GM18499 (cell line): ENCODE measurements around the gene CCDC18.
"Not testable (repeated sequence)": the region's sequence is repeated elsewhere in the genome, so short reads cannot be mapped to it uniquely, and the experiment has no call there.

Experiments
- ATAC-seq: cut with Tn5 transposase; IDR thresholded peaks from one replicate; pipeline ENCODE4 v1.9.1; 2021; ENCODE audit warnings: moderate number of reproducible peaks; ENCODE audit not compliant: insufficient read depth, unreplicated experiment

Gene CCDC18

GRCh38 chr1:93221913-93222312 lies 41.4 kb downstream of the CCDC18 start:
- no peak for ATAC-seq

- no peak for ATAC-seq
These were observed 42.6 kb downstream of the CCDC18 start for GRCh38 chr1:93223023-93223675.

GRCh38 chr1:93235261-93235660 lies 54.7 kb downstream of the CCDC18 start:
- no peak for ATAC-seq

DNA sequence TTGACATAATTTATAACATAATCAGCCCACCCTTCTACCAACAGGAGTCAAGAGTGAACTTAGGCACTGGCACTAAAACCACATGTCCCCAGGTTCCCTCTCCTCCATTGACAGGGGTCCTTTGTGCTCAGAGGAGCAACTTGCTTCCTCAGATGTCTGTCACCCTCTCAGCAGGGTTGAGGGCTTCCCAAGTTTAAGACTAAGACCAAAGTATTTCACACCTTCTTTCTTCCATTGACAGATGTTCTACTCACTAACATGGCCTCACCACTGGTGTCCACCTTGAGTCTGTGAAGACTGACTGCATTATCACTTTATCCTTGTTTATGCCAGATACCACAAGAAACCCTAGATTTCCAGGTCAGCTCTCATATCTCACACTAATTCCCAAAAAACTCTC lies 56.5 kb downstream of the CCDC18 start:
- ATAC-seq = no peak

- ATAC-seq = no peak
These were observed 57.9 kb downstream of the CCDC18 start for GRCh38 chr1:93238425-93238824.

DNA sequence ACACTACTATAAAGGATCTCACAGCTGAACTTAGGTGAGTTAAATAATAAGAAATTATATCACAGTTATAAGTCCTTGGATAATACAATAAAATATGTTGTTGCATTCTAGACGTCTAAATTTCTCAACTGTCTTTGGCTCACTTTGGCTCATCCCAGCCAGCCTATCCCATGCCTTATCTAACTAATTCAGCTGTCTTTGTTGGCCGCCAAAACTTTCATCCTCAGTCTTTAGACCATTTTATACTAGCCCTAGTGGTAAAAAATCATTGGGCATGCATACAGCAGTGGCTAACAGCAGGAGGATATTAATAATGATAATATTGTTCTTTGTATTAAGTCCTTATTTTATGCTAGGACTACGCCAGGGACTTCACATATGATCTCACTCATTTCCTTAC lies 59.3 kb downstream of the CCDC18 start:
- ATAC-seq = no peak

GRCh38 chr1:93243233-93243632 lies 62.7 kb downstream of the CCDC18 start:
- not testable (repeated sequence) for ATAC-seq

DNA sequence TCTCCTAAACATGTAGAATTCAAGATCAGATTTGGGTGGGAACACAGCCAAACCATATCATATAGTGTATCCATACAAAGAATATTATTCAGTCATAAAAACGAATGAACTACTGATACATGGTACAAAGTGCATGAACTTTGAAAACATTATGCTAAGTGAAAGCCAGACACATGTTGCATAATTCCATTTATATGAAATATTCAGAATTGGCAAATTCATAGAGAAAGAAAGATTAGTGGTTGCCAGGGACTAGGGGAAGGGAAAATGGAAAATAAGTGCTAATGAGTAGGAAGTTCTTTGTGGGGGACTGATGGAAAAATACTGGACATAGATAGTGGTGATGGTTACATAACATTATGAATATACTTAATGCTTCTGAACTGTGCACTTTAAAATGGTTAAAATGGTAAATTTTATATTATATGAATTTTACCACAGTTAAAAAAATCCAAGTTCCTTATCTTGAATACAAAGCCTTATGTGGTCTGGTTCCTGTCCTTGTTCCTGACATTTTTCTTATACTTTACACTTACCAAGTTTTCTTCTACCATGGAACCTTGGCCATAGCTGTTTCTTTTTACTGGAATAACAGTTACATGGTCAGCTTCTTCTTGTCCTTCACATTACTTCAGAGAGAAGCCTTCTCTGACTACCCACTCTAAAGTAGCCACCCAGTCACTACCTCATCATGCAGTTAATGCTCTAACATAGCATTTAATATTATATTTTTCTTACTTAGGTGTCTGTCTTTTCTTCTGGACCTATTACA lies 64.0 kb downstream of the CCDC18 start:
- no peak for ATAC-seq

GRCh38 chr1:93251966-93252365 lies 71.4 kb downstream of the CCDC18 start:
- no peak for ATAC-seq

GRCh38 chr1:93252598-93252997 lies 72.1 kb downstream of the CCDC18 start:
- no peak for ATAC-seq

GRCh38 chr1:93253516-93253915 lies 73.0 kb downstream of the CCDC18 start:
- no peak for ATAC-seq

- no peak for ATAC-seq
These were observed 74.9 kb downstream of the CCDC18 start for GRCh38 chr1:93255222-93256079.

DNA sequence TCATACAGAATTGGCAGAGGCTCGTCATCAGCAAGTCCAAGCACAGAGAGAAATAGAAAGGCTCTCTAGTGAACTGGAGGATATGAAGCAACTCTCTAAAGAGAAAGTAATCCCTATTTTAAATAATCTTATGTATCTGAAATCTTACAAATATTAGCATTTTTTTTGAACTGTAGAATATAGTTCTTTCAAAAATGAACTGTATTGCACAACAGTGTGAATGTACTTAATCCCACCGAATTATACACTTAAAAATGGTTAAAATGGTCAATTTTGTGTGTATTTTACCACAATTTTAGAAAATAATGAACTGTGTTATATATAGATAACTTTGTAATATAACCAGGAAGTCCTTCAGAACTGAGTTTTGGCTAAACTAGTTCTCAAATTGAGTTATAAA lies 75.9 kb downstream of the CCDC18 start:
- no peak for ATAC-seq

DNA sequence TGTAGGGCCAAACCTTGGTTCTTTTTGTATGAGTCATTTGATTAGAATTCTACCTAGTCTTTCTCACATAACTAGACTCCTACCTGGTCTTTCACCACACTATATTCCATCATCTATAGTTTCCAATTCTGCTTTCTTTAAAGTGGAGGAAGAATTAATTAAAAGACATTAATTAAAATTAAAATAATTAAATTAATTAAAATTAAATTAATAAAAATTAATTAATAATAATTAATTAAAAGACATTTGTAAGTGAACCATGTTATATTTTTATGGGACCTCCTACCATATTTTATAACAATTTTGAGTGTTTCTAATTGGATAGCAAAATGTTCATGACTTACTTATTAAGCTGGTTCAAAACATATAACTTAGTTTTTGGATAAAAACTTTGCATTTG lies 77.4 kb downstream of the CCDC18 start:
- ATAC-seq = no peak

- ATAC-seq = not testable (repeated sequence)
These were observed 80.2 kb downstream of the CCDC18 start for GRCh38 chr1:93260726-93261125.

- no peak for ATAC-seq
These were observed 82.1 kb downstream of the CCDC18 start for GRCh38 chr1:93262645-93263044.

DNA sequence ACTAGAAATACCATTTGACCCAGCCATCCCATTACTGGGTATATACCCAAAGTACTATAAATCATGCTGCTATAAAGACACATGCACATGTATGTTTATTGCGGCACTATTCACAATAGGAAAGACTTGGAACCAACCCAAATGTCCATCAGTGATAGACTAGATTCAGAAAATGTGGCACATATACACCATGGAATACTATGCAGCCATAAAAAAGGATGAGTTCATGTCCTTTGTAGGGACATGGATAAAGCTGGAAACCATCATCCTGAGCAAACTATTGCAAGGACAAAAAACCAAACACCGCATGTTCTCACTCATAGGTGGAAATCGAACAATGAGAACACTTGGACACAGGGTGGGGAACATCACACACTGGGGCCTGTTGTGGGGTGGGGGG lies 88.4 kb downstream of the CCDC18 start:
- not testable (repeated sequence) for ATAC-seq

DNA sequence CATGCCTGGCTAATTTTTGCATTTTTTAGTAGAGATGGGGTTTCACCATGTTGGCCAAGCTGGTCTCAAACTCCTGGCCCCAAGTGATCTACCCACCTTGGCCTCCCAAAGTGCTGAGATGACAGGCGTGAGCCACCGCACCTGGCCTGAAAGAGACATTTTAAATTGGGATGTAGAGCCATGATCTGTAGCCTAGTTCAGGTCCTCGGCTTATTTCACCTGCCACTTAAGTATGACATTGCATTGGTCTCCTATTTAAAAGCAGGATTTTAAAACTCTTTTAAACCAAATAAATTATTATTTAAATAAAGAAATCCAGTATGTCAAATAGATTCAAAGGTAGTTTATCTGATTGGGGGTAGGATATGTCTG lies 94.7 kb downstream of the CCDC18 start:
- not testable (repeated sequence) for ATAC-seq

DNA sequence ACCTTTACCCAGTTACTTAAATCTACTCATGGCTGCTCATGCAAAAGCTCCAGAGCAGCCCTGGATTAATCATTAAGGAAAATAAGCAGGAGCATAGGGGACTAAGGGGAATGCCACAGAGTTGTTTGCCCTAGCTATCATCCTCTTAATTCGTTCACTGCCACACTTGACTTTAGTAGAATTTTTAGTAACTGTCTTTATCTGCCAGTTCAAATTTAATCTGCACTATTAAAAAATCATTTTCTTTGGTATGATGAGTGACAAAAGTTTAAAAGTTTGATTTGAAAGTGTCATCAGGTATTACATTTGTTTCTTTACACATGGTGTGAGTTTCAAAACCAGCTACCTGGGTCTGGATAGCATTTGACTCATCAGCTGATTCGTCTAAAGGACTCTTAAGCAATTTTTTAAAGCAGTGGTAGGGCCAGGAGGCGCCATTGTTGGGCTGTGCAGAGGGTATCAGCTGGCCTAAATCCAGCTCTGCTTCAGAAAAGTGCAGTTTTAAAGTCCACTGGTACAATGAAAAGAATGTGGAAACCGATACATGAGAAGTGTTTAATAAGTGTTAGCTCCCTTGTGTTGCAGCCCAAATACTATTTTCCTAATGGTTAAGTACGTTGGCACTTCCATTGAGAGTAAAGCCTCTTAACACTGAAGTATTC lies 95.2 kb downstream of the CCDC18 start:
- no peak for ATAC-seq

- not testable (repeated sequence) for ATAC-seq
These were observed 97.0 kb downstream of the CCDC18 start for GRCh38 chr1:93277530-93277929.

DNA sequence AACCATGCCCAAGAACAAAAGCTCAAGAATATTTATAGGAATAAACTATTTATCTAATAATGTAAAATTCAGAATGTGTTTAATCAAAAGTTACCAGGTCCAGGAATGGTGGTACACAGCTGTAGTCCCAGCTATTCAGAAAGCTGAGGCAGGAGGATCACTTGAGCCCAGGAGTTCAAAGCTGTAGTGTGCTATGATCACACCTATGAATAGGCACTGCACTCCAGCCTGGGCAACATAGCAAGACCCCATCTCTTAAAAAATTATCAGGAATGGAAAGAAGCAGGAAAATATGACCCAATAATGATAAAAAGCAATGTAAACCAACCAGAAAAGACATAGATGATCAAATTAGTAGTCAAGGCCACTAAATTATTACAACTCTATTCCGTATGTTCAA lies 103.0 kb downstream of the CCDC18 start:
- ATAC-seq = no peak
